SK-N-SH treated with all-trans-retinoic acid at 6 μM for 48 hours (cell line): ENCODE data around the gene ITIH1.

ENCODE experiments used
- ARNTL ChIP-seq: fragments of 450-650 bp; formaldehyde crosslinking; IDR thresholded peaks from 2 replicates; pipeline ENCODE4 v1.5.0; 2020; ENCODE audit warnings: low read depth, mild to moderate bottlenecking, moderate library complexity, borderline replicate concordance
- BACH2 ChIP-seq: fragments of 250-450 bp; sonication (Bioruptor Pico); IDR thresholded peaks from 2 replicates; pipeline ENCODE4 v1.9.0; 2021; ENCODE audit warnings: mild to moderate bottlenecking, borderline replicate concordance
- CREB5 ChIP-seq: fragments of 250-450 bp; sonication (Bioruptor Pico); IDR thresholded peaks from 2 replicates; pipeline ENCODE4 v1.5.1; 2020; ENCODE audit warnings: low read depth, mild to moderate bottlenecking, moderate library complexity
- CSDC2 ChIP-seq: fragments of 250-450 bp; sonication (Bioruptor Pico); IDR thresholded peaks from 2 replicates; pipeline ENCODE4 v1.5.0; 2020; ENCODE audit warnings: mild to moderate bottlenecking, moderate library complexity
- ESRRG ChIP-seq: fragments of 250-450 bp; sonication (Bioruptor Pico); IDR thresholded peaks from 2 replicates; pipeline ENCODE4 v1.6.1; 2021; ENCODE audit warnings: mild to moderate bottlenecking
- GLIS3 ChIP-seq: fragments of 250-450 bp; sonication (Bioruptor Pico); IDR thresholded peaks from 2 replicates; pipeline ENCODE4 v1.5.0; 2020; ENCODE audit warnings: mild to moderate bottlenecking, moderate library complexity
- OSR1 ChIP-seq: fragments of 250-450 bp; sonication (Bioruptor Pico); IDR thresholded peaks from 2 replicates; pipeline ENCODE4 v1.8.0; 2022; ENCODE audit warnings: moderate library complexity, mild to moderate bottlenecking, inconsistent platforms
- PATZ1 ChIP-seq: fragments of 250-450 bp; sonication (Bioruptor Pico); IDR thresholded peaks from 2 replicates; pipeline ENCODE4 v1.8.0; 2020; ENCODE audit warnings: mild to moderate bottlenecking, moderate library complexity, borderline replicate concordance
- POU6F1 ChIP-seq: fragments of 250-450 bp; sonication (Bioruptor Pico); IDR thresholded peaks from 2 replicates; pipeline ENCODE4 v1.8.0; 2021; ENCODE audit warnings: low read depth, mild to moderate bottlenecking, moderate library complexity, borderline replicate concordance
- RARB ChIP-seq: fragments of 250-450 bp; sonication (Bioruptor Pico); IDR thresholded peaks from 2 replicates; pipeline ENCODE4 v1.8.0; 2021; ENCODE audit warnings: mild to moderate bottlenecking, moderate library complexity
- SNAI2 ChIP-seq: fragments of 250-450 bp; sonication (Bioruptor Pico); IDR thresholded peaks from 2 replicates; pipeline ENCODE4 v1.5.0; 2020; ENCODE audit warnings: mild to moderate bottlenecking, moderate library complexity
- TSHZ2 ChIP-seq: fragments of 250-450 bp; sonication (Bioruptor Pico); IDR thresholded peaks from 2 replicates; pipeline ENCODE4 v1.5.0; 2020; ENCODE audit warnings: mild to moderate bottlenecking, moderate library complexity
- ZFP3 ChIP-seq: fragments of 250-450 bp; sonication (Bioruptor Pico); IDR thresholded peaks from 2 replicates; pipeline ENCODE4 v1.5.0; 2020; ENCODE audit warnings: mild to moderate bottlenecking, moderate library complexity
- ZFP30 ChIP-seq: fragments of 450-650 bp; formaldehyde crosslinking; IDR thresholded peaks from 2 replicates; pipeline ENCODE4 v1.5.0; 2022; ENCODE audit warnings: mild to moderate bottlenecking, moderate library complexity

GRCh38 chr3:52788890-52789745 lies 11.7 kb downstream of the ITIH1 start:
- TF ChIP-seq ARNTL (CRISPR knock-in tag) (no peak), ZFP3 (CRISPR knock-in tag) (no peak), CSDC2 (CRISPR knock-in tag) (no peak), TSHZ2 (CRISPR knock-in tag) (no peak), PATZ1 (CRISPR knock-in tag) (no peak), BACH2 (CRISPR knock-in tag) (no peak), OSR1 (CRISPR knock-in tag) (no peak), POU6F1 (no peak), ESRRG (CRISPR knock-in tag) (no peak), SNAI2 (CRISPR knock-in tag) (no peak), GLIS3 (CRISPR knock-in tag) (no peak), RARB (CRISPR knock-in tag) (no peak), CREB5 (no peak), ZFP30 (CRISPR knock-in tag) (no peak)
